ENCODE results near the gene PRKCE.

The PRKCE gene

DNA sequence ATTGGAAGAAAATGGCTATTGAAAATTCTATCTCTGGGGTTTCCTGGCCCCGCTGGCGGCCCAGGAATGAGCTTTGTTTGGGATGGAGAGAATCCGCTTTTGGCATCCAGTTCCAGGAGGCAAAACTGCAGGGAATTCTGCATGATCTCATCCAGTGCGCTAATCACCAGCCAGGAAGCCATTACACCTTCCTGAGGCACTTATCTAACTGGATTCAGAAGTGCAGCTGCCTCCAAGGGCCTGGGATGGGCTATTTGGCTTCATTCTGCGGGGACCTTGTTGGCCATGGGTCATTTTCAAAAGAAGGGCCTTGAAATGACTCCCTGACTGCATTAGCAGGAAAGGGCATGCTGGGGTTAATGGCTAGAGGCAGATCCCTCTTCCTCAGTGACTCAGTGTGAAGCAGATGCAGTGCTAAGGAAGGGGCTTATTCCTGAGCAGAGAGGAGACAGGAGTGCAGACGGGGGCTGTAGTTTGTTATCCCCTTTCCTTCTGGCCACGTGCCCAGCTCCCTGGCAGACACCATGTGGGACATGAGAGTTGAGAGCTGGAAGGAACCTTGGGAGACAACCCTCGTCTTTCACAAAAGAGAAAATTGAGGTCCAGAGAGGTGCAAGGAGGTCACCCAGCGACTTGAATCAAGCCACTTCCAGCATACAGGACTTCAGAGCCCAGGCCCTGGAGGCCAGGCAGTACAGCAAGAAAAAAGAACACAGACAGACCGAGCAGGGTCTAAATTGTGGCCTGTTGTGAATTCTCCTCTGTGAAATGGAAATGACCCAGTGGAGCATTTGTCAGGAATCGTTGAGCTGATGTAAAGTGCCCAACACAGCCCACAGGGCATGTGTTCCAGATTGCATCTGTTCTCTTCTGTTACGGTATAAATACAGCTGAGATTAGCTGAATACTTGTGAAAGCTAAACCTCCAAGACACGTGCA is 161.8 kb downstream of the PRKCE start:
- no peak for DNase-seq (ENCODE audit: low read depth)

DNA sequence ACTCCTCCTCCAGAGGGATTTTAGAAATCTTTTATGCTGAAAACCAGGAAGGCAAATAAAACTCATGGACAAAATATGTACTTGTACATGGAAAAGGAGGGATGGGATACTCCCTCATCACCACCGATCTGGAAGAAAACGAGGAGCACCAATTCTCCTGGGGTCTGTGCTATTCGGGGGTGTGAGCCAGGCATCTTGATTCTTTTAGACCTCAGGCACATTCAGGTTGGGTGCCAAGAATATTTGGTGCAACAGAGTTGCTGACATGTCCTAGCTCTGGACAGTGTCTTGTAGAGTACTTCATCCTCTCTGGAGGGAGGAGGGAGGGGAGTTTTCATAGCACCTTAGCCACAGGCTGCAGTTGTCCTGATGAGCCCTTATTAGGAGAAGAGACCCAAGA is 163.0 kb downstream of the PRKCE start:
- DNase-seq (ENCODE audit: low read depth), result no peak

DNA sequence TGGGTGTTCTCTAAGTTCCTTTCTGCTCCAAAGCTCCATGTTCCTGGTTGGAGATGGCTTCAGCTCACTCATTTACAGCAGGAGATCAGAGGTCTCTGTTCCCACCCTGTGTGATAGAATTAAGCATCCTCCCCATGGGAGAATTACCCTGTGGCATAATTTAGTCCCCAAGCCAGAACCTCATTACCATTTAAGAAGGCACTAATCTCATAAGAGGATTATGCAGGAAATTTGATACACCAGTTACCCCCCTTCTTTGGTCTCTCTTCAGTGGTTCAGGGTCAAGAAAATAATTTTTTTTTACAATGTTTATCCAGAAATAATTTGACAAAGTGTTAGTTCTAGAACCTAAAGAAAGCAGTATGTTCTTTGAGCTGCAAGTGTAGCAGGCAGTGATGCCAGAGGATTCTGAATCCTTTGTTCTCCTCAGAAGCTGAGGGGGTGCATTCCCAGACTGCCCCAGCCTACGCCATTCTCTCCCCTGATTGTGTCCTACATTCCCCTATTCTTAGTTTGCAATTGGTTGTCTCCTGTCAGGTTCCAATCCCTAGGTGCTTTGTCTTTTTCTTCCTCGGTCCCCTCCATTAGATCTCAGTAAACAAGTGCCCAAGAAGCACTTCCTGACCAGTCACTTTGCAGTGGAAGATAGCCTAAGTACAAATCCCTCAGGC is 163.6 kb downstream of the PRKCE start:
- DNase-seq (ENCODE audit: low read depth), result no peak

DNA sequence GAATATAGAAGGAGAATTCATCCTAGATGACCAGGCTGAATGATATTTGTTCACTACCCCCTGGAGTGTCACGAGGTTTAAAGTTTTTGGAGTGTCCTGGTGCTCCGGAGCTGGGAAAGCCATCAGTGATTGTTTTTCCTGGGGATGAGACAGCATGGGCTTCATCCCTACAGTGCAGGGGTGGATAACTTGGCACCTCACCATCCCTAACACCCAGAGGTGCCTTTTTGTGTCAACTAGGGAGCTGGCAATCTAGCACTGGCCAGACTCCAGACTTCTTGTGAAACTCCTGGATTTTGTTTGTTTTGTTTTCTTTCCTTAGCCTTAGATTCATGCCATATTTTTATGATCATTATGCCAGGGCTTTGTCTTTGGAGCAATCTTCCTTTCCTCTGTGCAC is 164.8 kb downstream of the PRKCE start:
- no peak for DNase-seq (ENCODE audit: low read depth)

DNA sequence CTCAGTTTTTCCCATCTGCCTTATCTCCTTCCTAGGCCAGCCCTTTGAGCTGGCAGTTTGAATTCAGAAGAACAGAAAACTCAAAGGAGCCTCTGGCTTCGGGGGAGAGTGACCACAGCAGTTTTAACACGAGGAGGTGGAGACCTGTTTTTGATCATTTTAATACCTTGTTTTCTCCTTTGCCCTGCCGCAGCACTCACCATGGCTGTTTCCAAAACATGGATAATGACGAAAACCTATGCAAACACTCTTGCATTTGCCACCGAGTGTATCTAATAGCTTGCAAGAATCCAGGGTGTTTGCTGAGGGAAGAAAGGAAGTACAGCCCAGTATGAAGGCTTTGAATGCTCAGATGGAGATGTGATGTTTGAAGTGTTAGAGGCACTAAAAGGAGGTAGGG is 167.1 kb downstream of the PRKCE start:
- DNase-seq (ENCODE audit: low read depth), result no peak

DNA sequence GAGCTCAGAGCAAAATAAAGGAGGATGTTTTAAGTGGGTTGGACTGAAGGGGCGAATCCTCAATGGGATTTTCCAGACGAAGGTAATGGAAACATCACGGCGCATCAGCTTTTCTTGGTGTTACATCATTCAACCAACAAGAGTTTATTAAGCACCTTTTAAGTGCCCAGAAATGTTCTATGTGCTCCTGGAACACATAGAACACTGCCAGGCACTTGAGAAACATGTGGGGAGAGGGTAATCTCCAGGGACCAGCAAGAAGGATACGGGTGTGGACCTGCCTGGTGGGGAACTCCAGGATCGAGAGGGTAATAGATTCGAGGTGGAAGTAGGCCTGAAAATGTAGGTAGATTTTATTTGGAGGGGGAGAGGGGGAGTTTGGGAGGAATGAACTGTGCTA is 168.6 kb downstream of the PRKCE start:
- no peak for DNase-seq (ENCODE audit: low read depth)

DNA sequence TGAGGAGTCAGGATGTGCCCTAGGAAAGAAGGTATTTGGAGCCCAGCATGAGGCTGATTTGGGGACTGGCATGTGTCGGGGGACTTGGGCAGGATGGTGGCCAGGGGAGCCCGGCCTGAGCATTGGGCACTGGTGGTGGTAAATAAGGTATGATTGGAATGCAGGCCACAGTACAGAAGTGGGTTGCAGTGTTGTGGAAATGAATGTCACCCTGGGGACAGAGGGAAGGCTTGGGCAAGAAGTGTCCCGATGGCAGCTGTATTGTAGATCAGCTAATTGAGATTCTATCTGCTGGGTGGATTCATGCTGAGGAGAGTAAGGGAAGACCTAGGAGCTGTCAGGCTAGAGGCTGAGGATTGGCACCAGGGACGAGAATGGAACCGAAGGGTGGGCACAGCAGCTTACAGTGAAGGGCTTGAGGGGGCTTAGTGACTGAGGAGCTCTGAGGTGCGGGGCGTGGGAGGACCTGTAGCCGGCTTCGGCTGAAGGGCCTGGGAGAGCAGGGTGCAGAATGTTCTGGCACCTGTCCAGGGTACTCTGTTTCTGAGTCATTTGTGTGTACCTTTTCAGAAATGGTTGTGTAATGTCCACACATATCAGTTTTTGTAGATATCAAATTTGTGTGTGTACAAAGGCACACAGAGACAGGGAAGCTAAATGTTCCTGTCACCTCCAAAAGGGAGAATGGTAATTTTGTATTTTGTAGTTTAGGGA is 170.2 kb downstream of the PRKCE start:
- DNase-seq (ENCODE audit: low read depth), result no peak

DNA sequence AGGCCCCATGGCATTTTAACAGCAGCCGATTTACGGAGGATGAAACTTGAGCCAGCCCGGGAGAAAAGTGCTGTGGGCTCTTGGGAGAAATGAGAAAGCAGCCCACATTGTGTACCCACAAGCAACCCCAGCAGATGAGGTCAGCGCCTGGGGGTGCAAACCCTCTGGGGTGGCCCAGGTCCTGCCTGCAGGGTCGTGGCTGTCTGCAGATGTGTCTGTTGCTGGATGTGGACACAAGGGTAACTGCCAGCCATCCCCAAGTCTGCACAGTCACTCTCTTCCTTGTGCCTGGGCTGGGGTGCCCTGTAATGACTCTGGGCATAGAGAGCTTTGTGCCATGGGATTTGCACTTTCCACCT is 170.8 kb downstream of the PRKCE start:
- DNase-seq (ENCODE audit: low read depth), result no peak

DNA sequence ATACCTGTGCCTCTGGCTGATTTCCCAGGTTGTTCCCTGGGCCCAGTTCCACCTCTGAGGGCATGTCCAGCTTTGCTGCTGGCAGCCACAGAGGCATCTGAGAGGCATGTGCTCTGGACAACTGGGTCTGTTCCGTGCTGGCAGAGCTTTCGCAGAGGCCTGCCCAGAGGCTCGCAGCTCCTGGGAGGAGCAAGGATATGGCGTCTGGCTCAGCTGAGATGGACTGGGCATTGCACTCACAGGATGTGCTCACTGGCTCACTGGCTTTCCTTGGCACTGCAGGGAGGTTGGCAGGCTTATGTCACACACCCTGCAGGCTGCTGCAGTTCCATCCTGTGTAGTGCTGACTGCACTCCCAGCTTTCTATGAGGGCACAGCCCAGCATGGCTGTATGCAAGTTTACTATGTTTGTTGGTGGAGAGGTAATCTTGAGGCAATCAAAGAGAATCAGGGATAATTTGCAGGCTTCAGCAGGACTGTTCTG is 172.3 kb downstream of the PRKCE start:
- DNase-seq (ENCODE audit: low read depth), result no peak

DNA sequence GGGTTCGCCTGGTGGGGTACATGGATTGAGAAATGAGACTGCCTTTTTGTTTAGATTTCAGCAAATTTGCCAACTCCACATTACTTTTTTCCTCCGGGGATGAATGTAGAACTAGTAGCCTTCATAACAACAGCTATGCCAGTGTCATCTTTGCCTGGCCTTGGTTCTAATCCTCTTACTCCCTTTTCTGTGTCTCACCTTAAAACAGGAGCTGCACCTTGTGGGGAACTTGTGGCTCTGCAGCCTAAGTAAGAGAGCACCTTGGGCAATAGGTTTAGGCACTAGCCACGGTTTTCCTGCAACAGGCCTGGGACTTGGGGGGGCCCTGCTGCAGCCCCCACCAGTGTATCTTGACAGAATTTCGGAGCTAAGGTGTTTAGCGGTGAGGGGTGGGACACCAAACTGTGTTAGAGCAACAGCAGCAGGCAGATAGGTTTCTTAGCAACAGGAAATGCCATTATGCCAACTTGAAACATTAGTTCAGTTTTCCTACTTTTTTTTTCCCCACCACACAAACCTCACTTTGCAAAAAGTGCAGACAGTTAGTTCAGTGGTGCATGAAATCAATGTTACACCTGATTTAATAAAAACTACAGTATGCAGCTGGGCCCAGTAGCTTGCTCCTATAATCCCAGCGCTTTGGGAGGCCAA is 173.7 kb downstream of the PRKCE start:
- DNase-seq (ENCODE audit: low read depth), result no peak

DNA sequence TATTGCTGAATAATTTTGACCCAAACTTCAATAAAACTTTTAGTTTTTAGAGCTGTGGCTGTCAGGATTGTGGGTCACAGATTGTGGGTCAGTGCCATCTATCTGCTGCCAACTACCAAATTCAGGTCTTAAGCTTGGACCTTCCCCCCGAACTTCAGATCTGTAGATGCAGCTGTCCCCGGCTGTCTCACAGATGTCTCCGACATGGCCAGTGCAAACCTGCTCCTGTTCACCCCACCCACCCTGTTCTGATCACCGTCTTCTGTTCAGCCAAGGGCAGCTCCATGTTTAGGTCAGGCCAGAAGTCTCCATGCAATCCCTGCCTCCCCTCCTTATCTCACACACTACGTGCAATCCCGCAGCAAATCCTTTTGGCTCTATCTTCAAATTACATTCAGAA is 175.0 kb downstream of the PRKCE start:
- no peak for DNase-seq (ENCODE audit: low read depth)

DNA sequence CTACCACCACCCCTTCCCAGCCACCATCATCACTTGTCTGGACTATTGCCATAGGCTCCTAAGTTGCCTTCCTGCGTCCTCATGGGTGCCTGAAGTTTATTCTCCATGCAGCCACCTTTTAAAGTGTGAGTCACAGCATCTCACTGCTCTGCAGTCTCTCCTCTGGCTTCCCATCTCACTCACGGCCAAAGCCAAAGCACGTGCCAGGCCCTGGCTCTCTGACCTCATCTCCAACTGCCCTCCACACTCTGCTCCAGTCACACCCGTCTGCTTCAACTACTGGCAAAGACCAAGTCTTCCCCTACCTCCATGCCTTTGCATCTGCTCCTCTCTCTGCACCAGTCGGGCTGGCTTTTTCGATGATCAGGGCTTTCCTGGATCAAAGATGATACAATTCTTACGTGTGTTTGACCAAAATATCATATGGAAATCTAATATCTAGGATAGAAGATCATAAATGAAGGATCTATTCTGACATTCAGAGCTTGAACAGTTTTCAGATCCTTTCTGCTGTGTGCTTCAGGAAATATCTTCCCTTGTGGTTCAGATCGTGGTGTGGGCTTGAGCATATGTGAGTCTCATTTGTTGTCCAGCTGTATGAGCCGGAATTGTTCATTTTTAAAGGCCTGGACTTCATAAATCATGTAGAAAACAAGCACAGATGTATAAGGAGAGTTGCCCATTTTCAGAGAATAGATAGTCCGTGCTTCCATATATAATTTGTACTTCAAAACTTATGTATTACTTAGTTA is 175.6 kb downstream of the PRKCE start:
- DNase-seq (ENCODE audit: low read depth), result no peak

DNA sequence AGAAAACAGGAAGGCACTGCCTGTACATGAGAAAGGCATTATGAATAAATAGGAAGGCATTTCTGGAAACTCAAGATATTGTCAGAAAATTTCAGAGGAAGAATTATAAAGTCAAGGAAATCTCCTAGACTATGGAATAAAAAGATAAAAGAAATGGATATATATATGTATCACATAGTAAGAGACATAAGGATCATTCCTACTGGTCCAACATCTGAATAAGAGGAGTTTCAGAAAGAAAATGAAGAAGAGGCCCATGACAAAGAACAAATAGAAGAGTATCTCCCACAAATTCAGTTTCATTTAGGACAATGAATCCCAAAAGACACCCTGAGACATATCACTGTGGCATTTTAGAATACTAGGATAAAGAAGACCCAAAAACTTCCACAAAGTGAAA is 178.8 kb downstream of the PRKCE start:
- no peak for DNase-seq (ENCODE audit: low read depth)

DNA sequence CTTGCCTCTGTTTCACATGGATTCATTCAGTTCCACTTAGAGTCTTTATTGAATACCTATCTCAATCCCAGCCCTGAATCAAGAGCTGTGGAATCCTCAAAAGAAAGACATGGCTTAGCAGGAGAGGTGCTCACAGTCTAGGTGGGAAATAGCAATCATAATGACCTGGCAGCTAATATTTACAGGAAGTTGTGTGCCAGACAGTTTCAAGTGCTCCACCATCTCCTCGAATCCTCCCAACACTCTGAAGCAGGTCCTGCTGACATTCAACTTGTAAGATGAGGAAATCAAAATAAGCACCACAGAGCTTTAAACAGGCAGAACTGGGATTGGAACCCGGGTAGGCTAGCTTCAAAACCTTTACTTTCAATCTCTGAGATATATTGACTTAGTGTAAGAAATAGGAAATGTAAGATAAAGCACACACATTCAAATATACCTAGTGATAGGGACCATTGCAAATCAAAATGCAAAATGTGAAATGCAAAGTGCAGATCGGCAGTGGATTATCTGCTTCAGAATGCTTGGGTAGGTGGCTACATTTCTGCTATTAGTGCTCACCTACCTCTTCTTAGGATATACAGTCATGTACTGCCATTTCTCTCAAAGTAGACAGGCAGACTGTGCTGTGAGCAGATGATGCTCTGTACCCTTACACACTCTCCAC is 182.0 kb downstream of the PRKCE start:
- DNase-seq (ENCODE audit: low read depth), result no peak

DNA sequence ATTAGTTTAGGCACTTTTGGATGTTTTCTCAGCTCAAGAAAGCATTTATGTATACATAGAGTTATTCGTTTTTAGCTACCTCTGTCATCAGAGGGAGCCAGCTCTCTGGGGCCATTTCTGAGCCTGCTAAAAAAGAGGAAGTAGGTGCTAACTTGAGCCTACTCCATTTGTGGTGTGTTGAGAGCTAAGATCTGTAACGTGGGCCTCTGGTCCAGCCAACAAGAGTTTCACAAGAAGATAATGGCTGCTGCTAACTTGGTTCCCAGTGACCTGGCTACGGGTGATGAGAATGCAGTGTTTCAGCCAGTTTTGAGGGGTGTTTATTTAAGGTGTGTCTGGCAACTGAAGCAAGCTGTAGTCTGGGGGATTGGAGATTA is 182.5 kb downstream of the PRKCE start:
- no peak for DNase-seq (ENCODE audit: low read depth)

DNA sequence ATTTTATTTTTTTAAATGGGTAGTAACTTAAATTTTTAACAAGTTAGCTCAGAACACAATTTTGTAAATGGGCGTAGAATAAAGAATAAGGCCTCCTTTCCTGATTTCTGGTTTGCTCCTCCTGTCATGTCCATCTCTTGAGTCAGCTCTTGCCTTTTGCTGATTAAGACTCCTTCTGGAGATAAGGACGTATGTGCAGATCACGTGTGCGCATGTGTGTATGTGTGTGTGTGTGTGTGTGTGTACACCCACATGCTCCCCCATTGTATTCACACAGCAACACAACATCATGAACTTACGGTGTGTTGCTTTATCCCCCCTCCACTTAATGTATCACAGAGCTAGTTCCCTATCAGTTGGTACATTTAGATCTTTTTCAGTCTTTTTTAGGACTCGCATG is 182.9 kb downstream of the PRKCE start:
- no peak for DNase-seq (ENCODE audit: low read depth)

DNA sequence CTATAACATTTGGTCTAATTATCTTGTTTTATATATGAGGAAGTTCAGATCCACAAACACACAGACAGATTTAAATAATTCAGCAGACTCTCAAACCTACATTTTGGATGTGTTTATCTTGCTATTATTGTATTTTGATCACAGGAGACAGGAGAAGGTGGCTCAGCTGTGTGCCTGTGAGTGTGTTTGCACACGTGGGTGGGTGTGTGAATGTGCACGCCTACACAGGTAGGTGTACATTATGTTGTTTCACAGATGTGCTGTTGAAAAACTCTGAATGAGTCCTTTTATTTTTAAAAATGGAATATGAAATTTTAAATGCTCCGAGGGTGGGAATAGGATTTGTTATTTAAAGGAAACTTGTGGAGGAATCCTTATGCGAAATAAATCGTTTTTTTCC is 183.4 kb downstream of the PRKCE start:
- DNase-seq (ENCODE audit: low read depth), result no peak

DNA sequence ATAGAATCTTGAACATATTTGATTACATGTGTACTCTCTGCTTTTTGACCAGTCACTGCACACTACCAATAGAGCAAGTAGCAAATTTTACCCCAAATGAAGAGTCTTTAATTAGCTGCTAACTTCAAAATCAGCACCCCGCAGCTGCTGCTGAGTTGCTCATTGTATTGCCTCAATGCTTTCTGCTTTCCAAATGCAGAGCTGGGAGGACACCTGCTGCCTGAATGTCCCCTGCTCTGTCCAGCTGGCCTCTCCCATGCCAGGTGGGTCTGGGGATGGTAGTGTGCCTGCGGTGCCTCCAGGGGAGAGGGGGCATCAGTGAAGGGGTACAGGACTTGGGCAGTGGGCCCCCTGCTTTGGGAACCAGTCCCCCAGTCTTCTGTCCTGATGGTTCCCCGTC is 184.8 kb downstream of the PRKCE start:
- DNase-seq (ENCODE audit: low read depth), result no peak

DNA sequence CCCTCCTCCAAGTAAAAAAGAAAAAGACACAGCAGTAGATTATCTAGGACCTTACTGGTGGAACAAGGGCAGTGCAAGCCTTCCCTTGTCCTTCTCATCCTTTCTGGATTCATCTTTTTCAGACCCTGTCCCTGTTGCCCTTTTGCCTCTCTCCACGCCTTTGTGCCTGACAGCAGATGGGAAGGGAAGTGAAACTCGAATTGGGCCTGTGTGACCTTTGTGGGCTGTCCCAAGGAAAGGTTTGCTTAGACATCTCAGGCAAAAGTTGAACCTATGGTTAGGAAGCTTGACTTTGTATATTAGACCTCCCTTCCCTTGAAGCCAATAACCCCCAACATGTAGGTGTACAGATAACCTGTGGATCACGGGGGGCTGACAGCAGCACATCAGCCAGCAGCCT is 185.3 kb downstream of the PRKCE start:
- no peak for DNase-seq (ENCODE audit: low read depth)

DNA sequence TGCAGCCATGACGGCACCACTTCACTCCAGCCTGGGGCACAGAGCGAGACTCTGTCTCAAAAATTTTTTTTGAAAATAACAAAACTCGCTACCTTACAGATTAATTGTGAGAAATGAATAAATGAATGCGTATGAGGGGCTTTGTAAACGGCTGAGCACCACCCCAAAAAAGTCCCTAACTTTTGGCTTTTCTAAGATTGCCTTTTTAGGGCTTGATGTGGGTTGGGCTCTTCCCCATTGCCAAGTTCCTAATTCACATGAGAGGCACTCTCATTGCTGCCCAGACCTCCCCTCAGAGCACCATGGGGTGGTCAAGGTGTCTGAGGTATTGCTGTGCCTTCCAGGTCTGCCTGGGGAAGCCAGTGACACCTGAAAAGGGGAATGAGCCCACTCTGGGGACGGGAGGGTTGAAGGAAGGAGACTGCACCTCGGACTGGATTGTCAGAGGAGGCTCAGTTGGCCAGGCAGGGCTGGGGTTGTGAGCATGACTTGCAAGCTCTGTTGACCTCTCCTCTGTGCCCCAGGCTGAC is 186.4 kb downstream of the PRKCE start:
- no peak for DNase-seq (ENCODE audit: low read depth)

Data from stimulated activated CD8-positive, alpha-beta memory T cell treated with anti-CD3 and anti-CD28 coated beads, Interleukin-15, amount 100 ng/mL, for 1 hour (primary cell).